Islet precursor cell (in vitro differentiated cells): ENCODE measurements around the gene LGR4.
"Not testable (repeated sequence)": the region's sequence is repeated elsewhere in the genome, so short reads cannot be mapped to it uniquely, and the experiment has no call there.

Experiments
- DNase-seq: peaks from one replicate; pipeline ENCODE4 v3.0.0-alpha.2; 2018

Gene LGR4

GRCh38 chr11:27472398-27473016 lies at the start of gene LGR4:
TSS of gene LGR4 (minus strand) at chr11:27472790. CDS start at chr11:27472302, 488 bp downstream.
- DNase-seq: peak; percentile 99

GRCh38 chr11:27520226-27520625 lies 47.6 kb upstream of the LGR4 start:
- no peak for DNase-seq

- no peak for DNase-seq
Observed at GRCh38 chr11:27518518-27518917, 45.9 kb upstream of the LGR4 start.

- DNase-seq: not testable (repeated sequence)
Observed at GRCh38 chr11:27517490-27517889, 44.9 kb upstream of the LGR4 start.

- no peak for DNase-seq
Observed at GRCh38 chr11:27514558-27514957, 42.0 kb upstream of the LGR4 start.

- no peak for DNase-seq
Observed at GRCh38 chr11:27514076-27514475, 41.5 kb upstream of the LGR4 start.

GRCh38 chr11:27513389-27513788 lies 40.8 kb upstream of the LGR4 start:
- no peak for DNase-seq

- no peak for DNase-seq
Observed at GRCh38 chr11:27512238-27512637, 39.6 kb upstream of the LGR4 start.

GRCh38 chr11:27509908-27510307 lies 37.3 kb upstream of the LGR4 start:
- DNase-seq: no peak

GRCh38 chr11:27507557-27508322 lies 35.1 kb upstream of the LGR4 start:
- DNase-seq: no peak

GRCh38 chr11:27506200-27507182 lies 33.9 kb upstream of the LGR4 start, which contains the start of gene LIN7C:
TSS of gene LIN7C (minus strand) at chr11:27506769. CDS start at chr11:27506752, 17 bp downstream.
- peak; percentile 98 for DNase-seq

- no peak for DNase-seq
Observed at GRCh38 chr11:27505781-27506180, 33.2 kb upstream of the LGR4 start.

- no peak for DNase-seq
Observed at GRCh38 chr11:27504205-27504604, 31.6 kb upstream of the LGR4 start.

- DNase-seq: no peak
Observed at GRCh38 chr11:27501100-27501499, 28.5 kb upstream of the LGR4 start.

- no peak for DNase-seq
Observed at GRCh38 chr11:27497911-27498310, 25.3 kb upstream of the LGR4 start.

- DNase-seq: no peak
Observed at GRCh38 chr11:27497284-27497866, 24.8 kb upstream of the LGR4 start.

GRCh38 chr11:27496461-27496860 lies 23.9 kb upstream of the LGR4 start:
- no peak for DNase-seq

GRCh38 chr11:27495710-27496300 lies 23.2 kb upstream of the LGR4 start:
- no peak for DNase-seq

- no peak for DNase-seq
Observed at GRCh38 chr11:27489092-27489491, 16.5 kb upstream of the LGR4 start.

GRCh38 chr11:27487706-27488105 lies 15.1 kb upstream of the LGR4 start:
- no peak for DNase-seq

GRCh38 chr11:27485930-27486773 lies 13.6 kb upstream of the LGR4 start:
- no peak for DNase-seq
